GM12878 (cell line): ENCODE measurements around the gene ZNF892. TPM values are rescaled to one million over a fixed set of nuclear protein-coding genes. Genes with fewer than 3 reads are reported as not detected.

Experiments
- ATAC-seq: fragments of 200-7000 bp; cut with Tn5 transposase; 3 replicates; pipeline ENCODE4 v1.9.1; 2020; ENCODE audit warnings: mild to moderate bottlenecking, moderate library complexity
- BruUV-seq: library from RNA; stranded (reverse); fragments of 400-500 nt; replicated peaks from 2 replicates; lab custom pipeline; 2021; lab: Mats Ljungman, UMichigan
- CTCF ChIA-PET: fragments of 300-600 bp; sonication (Branson Sonifier 250); formaldehyde crosslinking; extraction: SDS; loops from one replicate; lab custom pipeline; 2021; ENCODE audit warnings: inconsistent platforms; lab: Yijun Ruan, JAX
- POLR2A ChIA-PET: fragments of 350-600 bp; formaldehyde crosslinking; extraction: SDS; loops from one replicate; lab custom pipeline; 2021; ENCODE audit warnings: inconsistent platforms; lab: Charles Lee
- RAD21 ChIA-PET: fragments of 300-600 bp; sonication (Branson Sonifier 250); formaldehyde crosslinking; loops from one replicate; lab custom pipeline; 2023; ENCODE audit warnings: antibody characterized with exemption; ENCODE audit not compliant: unreplicated experiment; lab: Charles Lee
- SMC1A ChIA-PET: fragments of 300-600 bp; sonication (Branson Sonifier 250); formaldehyde crosslinking; loops from one replicate; lab custom pipeline; 2023; ENCODE audit not compliant: unreplicated experiment, uncharacterized antibody; lab: Charles Lee
- DNase-seq: peaks from one replicate; pipeline ENCODE4 v3.0.0-alpha.2; 2011; ENCODE audit warnings: low read depth, low spot score
- FAIRE-seq: peaks from 3 replicates; lab custom pipeline; 2011; peaks lifted over from hg19 to GRCh38; lab: Jason Lieb, UNC
- H2AFZ ChIP-seq: 2 replicates; pipeline ENCODE4 v1.6.0; 2011; ENCODE audit warnings: low read depth, low read length, control low read depth; ENCODE audit not compliant: control insufficient read depth
- H3K27ac ChIP-seq: 2 replicates; pipeline ENCODE4 v1.5.1; 2011; ENCODE audit warnings: control low read depth; ENCODE audit not compliant: control insufficient read depth, insufficient read depth
- H3K27me3 ChIP-seq, 2 experiments: replicated peaks in 1 of 2; 2 replicates each; pipeline versions ENCODE4 v1.6.0 to v1.6.1; 2011; ENCODE audit warnings: low read length in 1 of 2; ENCODE audit not compliant: control insufficient read depth in 2 of 2, insufficient read depth in 2 of 2
- H3K36me3 ChIP-seq, 2 experiments: 2 replicates each; pipeline ENCODE4 v1.5.1; 2011; ENCODE audit warnings: low read length in 1 of 2; ENCODE audit not compliant: control insufficient read depth in 2 of 2, insufficient read depth in 2 of 2
- H3K4me1 ChIP-seq: 2 replicates; pipeline ENCODE4 v1.6.1; 2011; ENCODE audit warnings: mild to moderate bottlenecking, low read length, moderate library complexity, mixed read lengths; ENCODE audit not compliant: control insufficient read depth, insufficient read depth
- H3K4me2 ChIP-seq: 2 replicates; pipeline ENCODE4 v1.6.0; 2011; ENCODE audit warnings: control low read depth; ENCODE audit not compliant: control insufficient read depth, insufficient read depth
- H3K4me3 ChIP-seq: fragments of 200-600 bp; sonication (generic); 2 replicates; pipeline ENCODE4 v1.5.1; 2016
- H3K79me2 ChIP-seq: 2 replicates; pipeline ENCODE4 v1.6.0; 2011; ENCODE audit warnings: low read length; ENCODE audit not compliant: control insufficient read depth, insufficient read depth
- H3K9ac ChIP-seq: 2 replicates; pipeline ENCODE4 v1.8.0; 2011; ENCODE audit warnings: low read length, control low read depth, mixed read lengths; ENCODE audit not compliant: control insufficient read depth, insufficient read depth
- H3K9me3 ChIP-seq: replicated peaks from 3 replicates; pipeline ENCODE4 v1.5.1; 2011; ENCODE audit warnings: mild to moderate bottlenecking, low read length; ENCODE audit not compliant: control insufficient read depth, insufficient read depth
- H4K20me1 ChIP-seq: 2 replicates; pipeline ENCODE4 v1.6.0; 2011; ENCODE audit not compliant: control insufficient read depth, insufficient read depth
- ATF3 ChIP-seq: IDR thresholded peaks from 2 replicates; pipeline ENCODE4 v1.6.1; 2011; ENCODE audit warnings: low read depth, mild to moderate bottlenecking, low read length, moderate library complexity, borderline replicate concordance; ENCODE audit errors: extremely low read depth
- BRCA1 ChIP-seq: IDR thresholded peaks from 2 replicates; pipeline ENCODE4 v1.6.1; 2011; ENCODE audit warnings: low read depth, low read length, improper control_type of control experiment
- CBX3 ChIP-seq: fragments of 200-600 bp; sonication (generic); IDR thresholded peaks from 2 replicates; pipeline ENCODE4 v1.6.1; 2016; ENCODE audit warnings: low read depth, borderline replicate concordance
- CEBPB ChIP-seq, 2 experiments: fragments of 150-350 bp in 1 of 2; IDR thresholded peaks; 2 replicates each; pipeline ENCODE4 v1.6.1; 2012 to 2014; ENCODE audit warnings: low read depth in 2 of 2, low read length in 2 of 2, borderline replicate concordance in 1 of 2, inconsistent platforms in 1 of 2
- HDAC2 ChIP-seq: fragments of 200-600 bp; sonication (generic); IDR thresholded peaks from 2 replicates; pipeline ENCODE4 v1.6.1; 2017
- LARP7 ChIP-seq: fragments of 450-650 bp; IDR thresholded peaks from 2 replicates; pipeline ENCODE4 v1.6.1; 2017; ENCODE audit warnings: mild to moderate bottlenecking
- MEF2B ChIP-seq: fragments of 450-650 bp; IDR thresholded peaks from 2 replicates; pipeline ENCODE4 v1.6.1; 2018; ENCODE audit warnings: mild to moderate bottlenecking, moderate library complexity; ENCODE audit not compliant: partially characterized antibody, poor library complexity, severe bottlenecking
- MYC ChIP-seq: IDR thresholded peaks from 2 replicates; pipeline ENCODE4 v1.6.1; 2011; ENCODE audit warnings: mild to moderate bottlenecking, low read length, moderate library complexity, inconsistent platforms; ENCODE audit not compliant: insufficient read depth, insufficient replicate concordance, insufficient read length, severe bottlenecking
- NBN ChIP-seq: fragments of 450-650 bp; IDR thresholded peaks from 2 replicates; pipeline ENCODE4 v1.6.1; 2016
- NRF1 ChIP-seq: conservative IDR thresholded peaks from 2 replicates; pipeline ENCODE4 v1.6.1; 2011; ENCODE audit warnings: mild to moderate bottlenecking, low read depth, low read length, improper control_type of control experiment
- RCOR1 ChIP-seq: conservative IDR thresholded peaks from 2 replicates; pipeline ENCODE4 v1.6.1; 2012; ENCODE audit warnings: low read depth, low read length, improper control_type of control experiment
- SMARCA5 ChIP-seq: fragments of 450-650 bp; IDR thresholded peaks from 2 replicates; pipeline ENCODE4 v1.6.1; 2017; ENCODE audit warnings: mild to moderate bottlenecking
- SREBF1 ChIP-seq: IDR thresholded peaks from 2 replicates; pipeline ENCODE4 v1.6.1; 2012; ENCODE audit warnings: mild to moderate bottlenecking, low read length
- SRF ChIP-seq, 2 experiments: IDR thresholded peaks; 2 replicates each; pipeline ENCODE4 v1.6.1; 2011; ENCODE audit warnings: low read depth in 2 of 2, low read length in 2 of 2, mild to moderate bottlenecking in 1 of 2, moderate library complexity in 1 of 2
- WGBS: methylation state at CpG from one replicate; pipeline ENCODE4 v1.1.6; 2016; ENCODE audit warnings: low lambda C conversion rate; ENCODE audit not compliant: insufficient replicate concordance, insufficient coverage; ENCODE audit errors: missing lambda C conversion rate; 5-methylcytosine and 5-hydroxymethylcytosine counted together
- in situ Hi-C: fragments of 300-500 bp; cut with MboI; formaldehyde crosslinking; loops from 9 replicates; pipeline ENCODE4 v1.14.3; 2018; ENCODE audit warnings: mixed read lengths
- intact Hi-C: fragments of 100-400 bp; cut with micrococcal nuclease; formaldehyde crosslinking; loops from one replicate; pipeline ENCODE4 v1.14.2; 2022; ENCODE audit not compliant: unreplicated experiment
- polyA plus RNA-seq, 11 experiments: library from polyadenylated mRNA; depleted of rRNA in 4 of 11; unstranded in 6 of 11; stranded (reverse) in 5 of 11; fragments of >200 nt; fragmentation: Nextera tagmentation in 4 of 11; fragmentation: Illumina TruSeq in 1 of 11; extraction: Ambion mirVana in 4 of 11; extraction: Trizol in 1 of 11; gene quantifications; 1 replicate in 1 of 11; 2 replicates in 10 of 11; pipeline versions ENCODE4 v1.2.1 to v1.2.3, GENCODE V29; 2011 to 2016; ENCODE audit warnings: inconsistent platforms in 2 of 11, missing spikeins in 2 of 11, low read depth in 1 of 11
- total RNA-seq, 4 experiments: library from RNA; depleted of rRNA in 3 of 4; stranded (reverse); fragments of >200 nt in 3 of 4; fragmentation: Illumina TruSeq in 1 of 4; extraction: Trizol in 1 of 4; gene quantifications; 2 replicates each; pipeline versions ENCODE4 v1.2.1 to v1.2.3, GENCODE V29; 2013 to 2021
- TF ChIP-seq, protein P1 (sequence below): fragments of 450-650 bp; IDR thresholded peaks from 2 replicates; pipeline ENCODE4 v1.6.1; 2017; ENCODE audit warnings: low read depth, mild to moderate bottlenecking, moderate library complexity
- TF ChIP-seq, protein P2 (sequence below): IDR thresholded peaks from 2 replicates; pipeline ENCODE4 v1.6.1; 2012; ENCODE audit warnings: low read depth, low read length, improper control_type of control experiment
- TF ChIP-seq, protein P3 (sequence below), 3 experiments: IDR thresholded peaks in 2 of 3; conservative IDR thresholded peaks in 1 of 3; 2 replicates each; pipeline ENCODE4 v1.5.1; 2011; ENCODE audit warnings: low read depth in 3 of 3, low read length in 3 of 3, mild to moderate bottlenecking in 3 of 3, control low read depth in 2 of 3, moderate library complexity in 2 of 3, inconsistent platforms in 1 of 3, mixed read lengths in 1 of 3; ENCODE audit not compliant: control insufficient read depth in 2 of 3, insufficient read depth in 1 of 3; ENCODE audit errors: extremely low read depth in 1 of 3

Gene ZNF892
- total and polyA plus RNA-seq, 10 of the 15 experiments (the other 5 are each of a cell fraction or from before 2014, with no cell fraction given) = 0.11 to 1.3 (median 0.29) TPM; not detected in 3

DNA sequence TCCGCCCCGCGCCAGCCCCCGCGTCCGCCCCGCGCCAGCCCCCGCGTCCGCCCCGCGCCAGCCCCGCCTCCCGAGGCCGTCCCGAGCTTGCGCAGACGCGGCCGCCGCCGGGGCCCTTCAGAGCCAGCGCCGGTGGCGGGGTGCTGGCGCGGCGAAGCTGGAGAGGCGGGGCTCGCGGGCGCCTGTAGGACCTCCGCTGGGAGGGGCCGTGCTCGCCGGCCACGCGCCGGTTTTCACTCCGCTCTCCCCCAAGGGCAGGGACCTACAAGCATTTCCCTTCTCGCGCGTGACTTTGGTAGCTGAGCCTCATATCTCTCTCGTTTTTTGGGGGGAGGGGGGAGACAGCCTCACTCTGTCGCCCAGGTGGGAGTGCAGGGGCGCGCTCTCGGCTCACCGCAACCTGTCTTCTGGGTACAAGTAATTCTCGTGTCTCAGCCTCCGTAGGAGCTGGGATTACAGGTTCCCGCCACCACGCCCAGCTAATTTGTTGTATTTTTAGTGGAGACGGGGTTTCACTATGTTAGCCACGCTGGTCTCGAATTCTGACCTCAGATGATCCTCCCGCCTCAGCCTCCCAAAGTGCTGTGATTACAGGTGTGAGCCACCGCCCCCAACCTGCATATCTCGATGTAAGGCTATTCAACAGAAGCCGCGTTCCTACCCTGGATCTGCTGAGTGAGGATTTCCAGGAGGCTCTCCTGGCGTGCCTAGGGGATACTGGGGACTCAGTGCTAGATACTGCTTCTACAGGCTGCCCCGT lies 47.5 kb upstream of the ZNF892 start, which contains the start of gene ZNF514:
TSS of gene ZNF514 (minus strand) at position 159 of the 760 bp plus-strand sequence. CDS start 6,595 bp downstream, outside the sequence.
- intact Hi-C loops = loop anchor here (5.0 kb wide), 1 partner anchor 148 kb away; no protein-coding TSS in a partner anchor
- in situ Hi-C loops = no loop called here
- RAD21 ChIA-PET = interaction anchor here (0.6 to 1.2 kb wide), 3 partner anchors 27 to 44 kb away, joined by 3 to 7 read pairs (median 5); partner anchors contain the start of gene MRPS5
- TF ChIP-seq SMARCA5 (0 out of 2 replicates have a peak, but pooled peaks have one; percentile 24), HDAC2 (no peak), BRCA1 (no peak), CEBPB (IDR thresholded peaks at IDR 0.05; ENCODE audit: borderline replicate concordance in 1 of 2, low read depth in 2 of 2, low read length in 2 of 2) (no peak), NBN (no peak), SRF (IDR thresholded peaks at IDR 0.05; ENCODE audit: low read depth in 2 of 2, low read length in 2 of 2) (no peak), ATF3 (no peak), RCOR1 (no peak), NRF1 (peak; percentile 40), SREBF1 (no peak), CBX3 (no peak), MYC (no peak), MEF2B (no peak), LARP7 (no peak)
- TF ChIP-seq, protein P1, sequence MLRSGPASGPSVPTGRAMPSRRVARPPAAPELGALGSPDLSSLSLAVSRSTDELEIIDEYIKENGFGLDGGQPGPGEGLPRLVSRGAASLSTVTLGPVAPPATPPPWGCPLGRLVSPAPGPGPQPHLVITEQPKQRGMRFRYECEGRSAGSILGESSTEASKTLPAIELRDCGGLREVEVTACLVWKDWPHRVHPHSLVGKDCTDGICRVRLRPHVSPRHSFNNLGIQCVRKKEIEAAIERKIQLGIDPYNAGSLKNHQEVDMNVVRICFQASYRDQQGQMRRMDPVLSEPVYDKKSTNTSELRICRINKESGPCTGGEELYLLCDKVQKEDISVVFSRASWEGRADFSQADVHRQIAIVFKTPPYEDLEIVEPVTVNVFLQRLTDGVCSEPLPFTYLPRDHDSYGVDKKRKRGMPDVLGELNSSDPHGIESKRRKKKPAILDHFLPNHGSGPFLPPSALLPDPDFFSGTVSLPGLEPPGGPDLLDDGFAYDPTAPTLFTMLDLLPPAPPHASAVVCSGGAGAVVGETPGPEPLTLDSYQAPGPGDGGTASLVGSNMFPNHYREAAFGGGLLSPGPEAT = no peak
- TF ChIP-seq, protein P2, sequence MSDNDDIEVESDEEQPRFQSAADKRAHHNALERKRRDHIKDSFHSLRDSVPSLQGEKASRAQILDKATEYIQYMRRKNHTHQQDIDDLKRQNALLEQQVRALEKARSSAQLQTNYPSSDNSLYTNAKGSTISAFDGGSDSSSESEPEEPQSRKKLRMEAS = peak; percentile 41; the same call in 1 of the 2 replicates
- TF ChIP-seq, protein P3, sequence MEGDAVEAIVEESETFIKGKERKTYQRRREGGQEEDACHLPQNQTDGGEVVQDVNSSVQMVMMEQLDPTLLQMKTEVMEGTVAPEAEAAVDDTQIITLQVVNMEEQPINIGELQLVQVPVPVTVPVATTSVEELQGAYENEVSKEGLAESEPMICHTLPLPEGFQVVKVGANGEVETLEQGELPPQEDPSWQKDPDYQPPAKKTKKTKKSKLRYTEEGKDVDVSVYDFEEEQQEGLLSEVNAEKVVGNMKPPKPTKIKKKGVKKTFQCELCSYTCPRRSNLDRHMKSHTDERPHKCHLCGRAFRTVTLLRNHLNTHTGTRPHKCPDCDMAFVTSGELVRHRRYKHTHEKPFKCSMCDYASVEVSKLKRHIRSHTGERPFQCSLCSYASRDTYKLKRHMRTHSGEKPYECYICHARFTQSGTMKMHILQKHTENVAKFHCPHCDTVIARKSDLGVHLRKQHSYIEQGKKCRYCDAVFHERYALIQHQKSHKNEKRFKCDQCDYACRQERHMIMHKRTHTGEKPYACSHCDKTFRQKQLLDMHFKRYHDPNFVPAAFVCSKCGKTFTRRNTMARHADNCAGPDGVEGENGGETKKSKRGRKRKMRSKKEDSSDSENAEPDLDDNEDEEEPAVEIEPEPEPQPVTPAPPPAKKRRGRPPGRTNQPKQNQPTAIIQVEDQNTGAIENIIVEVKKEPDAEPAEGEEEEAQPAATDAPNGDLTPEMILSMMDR (IDR thresholded peaks at IDR 0.05 in 2 of 3, conservative IDR thresholded peaks at IDR 0.05 in 1 of 3; ENCODE audit: control insufficient read depth in 2 of 3, extremely low read depth in 1 of 3, insufficient read depth in 1 of 3, low read depth in 3 of 3, low read length in 3 of 3) = no peak

More for the DNA sequence above, 47.5 kb upstream of the ZNF892 start, which contains the start of gene ZNF514:
- Histone ChIP-seq H3K27ac (no peak within 1 kb of the TSS), H4K20me1 (no peaks in the 10 kb centered on the region), H3K9ac (peak within 1 kb of the TSS; percentile 72), H3K27me3 (no peaks in the 10 kb centered on the region), H3K36me3 (peaks cover 0 to 3% of the 10 kb centered on the region in 2 experiments; a peak in 1 of 4 replicates), H3K4me2 (peak within 1 kb of the TSS; percentile 94), H3K9me3 (peaks cover 3% of the 10 kb centered on the region; the same call in 1 of the 3 replicates), H3K4me3 (peak within 1 kb of the TSS; percentile 78), H3K4me1 (peaks cover 3% of the 10 kb centered on the region; the same call in 1 of the 2 replicates), H3K79me2 (peaks cover 6% of the 10 kb centered on the region), H2AFZ (peak within 1 kb of the TSS; percentile 96)
- ChIA-PET POLR2A (interaction anchor here (2.1 kb wide), 1 partner anchor 38 kb away, joined by 6 read pairs; the partner anchor contains the start of gene MRPS5), CTCF (interaction anchor here (0.9 to 1.5 kb wide), 3 partner anchors 38 to 83 kb away, joined by 3 to 4 read pairs (median 3); partner anchors contain the start of gene MRPS5), SMC1A (no interaction called here)
- no TSS peak for BruUV-seq
- ATAC-seq (peak; percentile 96), DNase-seq (no peak), FAIRE-seq (no peak)
- 19% methylated on average over 44 of the region's 64 CpGs for WGBS
